GM12878 (cell line): Measurements from ENCODE around the gene POLD4. TPM values are rescaled to one million over a fixed set of nuclear protein-coding genes. Genes with fewer than 3 reads are reported as not detected.

Experiments used
- BACH1 ChIP-seq: fragments of 450-650 bp; IDR thresholded peaks from 2 replicates; pipeline ENCODE4 v1.6.1; 2017; ENCODE audit warnings: mild to moderate bottlenecking, borderline replicate concordance
- CBFB ChIP-seq: IDR thresholded peaks from 2 replicates; pipeline ENCODE4 v1.6.1; 2016; ENCODE audit warnings: antibody characterized with exemption, low read depth
- HCFC1 ChIP-seq: fragments of 150-350 bp; IDR thresholded peaks from 2 replicates; pipeline ENCODE4 v1.6.1; 2014; ENCODE audit warnings: low read length
- HDAC2 ChIP-seq: fragments of 200-600 bp; sonication (generic); IDR thresholded peaks from 2 replicates; pipeline ENCODE4 v1.6.1; 2017
- HDGF ChIP-seq: fragments of 450-650 bp; IDR thresholded peaks from 2 replicates; pipeline ENCODE4 v1.6.1; 2016; ENCODE audit warnings: antibody characterized with exemption
- IKZF2 ChIP-seq, 2 experiments: fragments of 450-650 bp; IDR thresholded peaks; 2 replicates each; pipeline ENCODE4 v1.6.1; 2017; ENCODE audit warnings: mild to moderate bottlenecking in 2 of 2, moderate library complexity in 2 of 2
- KDM1A ChIP-seq: fragments of 200-600 bp; sonication (generic); IDR thresholded peaks from 2 replicates; pipeline ENCODE4 v1.6.1; 2016; ENCODE audit warnings: borderline replicate concordance
- KLF5 ChIP-seq: fragments of 450-650 bp; IDR thresholded peaks from 2 replicates; pipeline ENCODE4 v1.6.1; 2014; ENCODE audit warnings: mild to moderate bottlenecking; ENCODE audit not compliant: partially characterized antibody
- MTA2 ChIP-seq: fragments of 450-650 bp; IDR thresholded peaks from 2 replicates; pipeline ENCODE4 v1.6.1; 2016; ENCODE audit warnings: low read depth, mild to moderate bottlenecking, moderate library complexity
- NBN ChIP-seq: fragments of 450-650 bp; IDR thresholded peaks from 2 replicates; pipeline ENCODE4 v1.6.1; 2016
- NR2C1 ChIP-seq: fragments of 450-650 bp; IDR thresholded peaks from 2 replicates; pipeline ENCODE4 v1.6.1; 2017; ENCODE audit warnings: antibody characterized with exemption, mild to moderate bottlenecking, moderate library complexity
- POU2F2 ChIP-seq: IDR thresholded peaks from 3 replicates; pipeline ENCODE4 v1.6.1; 2011; ENCODE audit warnings: low read depth, mild to moderate bottlenecking, low read length, borderline replicate concordance
- RBBP5 ChIP-seq: fragments of 200-600 bp; sonication (generic); conservative IDR thresholded peaks from 2 replicates; pipeline ENCODE4 v1.6.1; 2016
- RCOR1 ChIP-seq: conservative IDR thresholded peaks from 2 replicates; pipeline ENCODE4 v1.6.1; 2012; ENCODE audit warnings: low read depth, low read length, improper control_type of control experiment
- SIN3A ChIP-seq: IDR thresholded peaks from 2 replicates; pipeline ENCODE4 v1.6.1; 2012; ENCODE audit warnings: low read depth, low read length, improper control_type of control experiment
- SIX5 ChIP-seq: IDR thresholded peaks from 2 replicates; pipeline ENCODE4 v1.6.1; 2011; ENCODE audit warnings: mild to moderate bottlenecking, low read depth, low read length, moderate library complexity; ENCODE audit not compliant: severe bottlenecking
- SPI1 ChIP-seq: IDR thresholded peaks from 2 replicates; pipeline ENCODE4 v1.6.1; 2011; ENCODE audit warnings: low read depth, mild to moderate bottlenecking, low read length, moderate library complexity, borderline replicate concordance; ENCODE audit not compliant: insufficient read depth
- STAT3 ChIP-seq: IDR thresholded peaks from 2 replicates; pipeline ENCODE4 v1.6.1; 2011; ENCODE audit warnings: low read depth, low read length, improper control_type of control experiment
- TAF1 ChIP-seq: IDR thresholded peaks from 2 replicates; pipeline ENCODE4 v1.6.1; 2011; ENCODE audit warnings: mild to moderate bottlenecking, low read depth, low read length, borderline replicate concordance
- TBL1XR1 ChIP-seq: IDR thresholded peaks from 2 replicates; pipeline ENCODE4 v1.6.1; 2012; ENCODE audit warnings: low read depth, low read length, improper control_type of control experiment
- YBX1 ChIP-seq: fragments of 450-650 bp; IDR thresholded peaks from 2 replicates; pipeline ENCODE4 v1.6.1; 2016; ENCODE audit warnings: antibody characterized with exemption
- ZBED1 ChIP-seq: IDR thresholded peaks from 2 replicates; pipeline ENCODE4 v1.6.1; 2016; ENCODE audit warnings: borderline replicate concordance
- polyA plus RNA-seq, 11 experiments: library from polyadenylated mRNA; depleted of rRNA in 4 of 11; unstranded in 6 of 11; stranded (reverse) in 5 of 11; fragments of >200 nt; fragmentation: Nextera tagmentation in 4 of 11; fragmentation: Illumina TruSeq in 1 of 11; extraction: Ambion mirVana in 4 of 11; extraction: Trizol in 1 of 11; gene quantifications; 1 replicate in 1 of 11; 2 replicates in 10 of 11; pipeline versions ENCODE4 v1.2.1 to v1.2.3, GENCODE V29; 2011 to 2016; ENCODE audit warnings: inconsistent platforms in 2 of 11, missing spikeins in 2 of 11, low read depth in 1 of 11
- total RNA-seq, 4 experiments: library from RNA; depleted of rRNA in 3 of 4; stranded (reverse); fragments of >200 nt in 3 of 4; fragmentation: Illumina TruSeq in 1 of 4; extraction: Trizol in 1 of 4; gene quantifications; 2 replicates each; pipeline versions ENCODE4 v1.2.1 to v1.2.3, GENCODE V29; 2013 to 2021
- TF ChIP-seq, protein P1 (sequence below): IDR thresholded peaks from 2 replicates; pipeline ENCODE4 v1.6.1; 2011; ENCODE audit warnings: borderline replicate concordance, low read depth, mild to moderate bottlenecking, moderate library complexity, mixed read lengths, low read length; ENCODE audit not compliant: insufficient read depth; ENCODE audit errors: extremely low read length
- TF ChIP-seq, protein P2 (sequence below): fragments of 450-650 bp; IDR thresholded peaks from 2 replicates; pipeline ENCODE4 v1.6.1; 2017; ENCODE audit warnings: mild to moderate bottlenecking, low read depth, inconsistent platforms; ENCODE audit not compliant: poor library complexity, severe bottlenecking
- TF ChIP-seq, protein P3 (sequence below): fragments of 150-350 bp; IDR thresholded peaks from 2 replicates; pipeline ENCODE4 v1.6.1; 2016; ENCODE audit warnings: low read depth, low read length

The POLD4 gene
- total and polyA plus RNA-seq, 10 of the 15 experiments (the other 5 are each of a cell fraction or from before 2014, with no cell fraction given): 8.1 to 176 (median 88.1) TPM

DNA sequence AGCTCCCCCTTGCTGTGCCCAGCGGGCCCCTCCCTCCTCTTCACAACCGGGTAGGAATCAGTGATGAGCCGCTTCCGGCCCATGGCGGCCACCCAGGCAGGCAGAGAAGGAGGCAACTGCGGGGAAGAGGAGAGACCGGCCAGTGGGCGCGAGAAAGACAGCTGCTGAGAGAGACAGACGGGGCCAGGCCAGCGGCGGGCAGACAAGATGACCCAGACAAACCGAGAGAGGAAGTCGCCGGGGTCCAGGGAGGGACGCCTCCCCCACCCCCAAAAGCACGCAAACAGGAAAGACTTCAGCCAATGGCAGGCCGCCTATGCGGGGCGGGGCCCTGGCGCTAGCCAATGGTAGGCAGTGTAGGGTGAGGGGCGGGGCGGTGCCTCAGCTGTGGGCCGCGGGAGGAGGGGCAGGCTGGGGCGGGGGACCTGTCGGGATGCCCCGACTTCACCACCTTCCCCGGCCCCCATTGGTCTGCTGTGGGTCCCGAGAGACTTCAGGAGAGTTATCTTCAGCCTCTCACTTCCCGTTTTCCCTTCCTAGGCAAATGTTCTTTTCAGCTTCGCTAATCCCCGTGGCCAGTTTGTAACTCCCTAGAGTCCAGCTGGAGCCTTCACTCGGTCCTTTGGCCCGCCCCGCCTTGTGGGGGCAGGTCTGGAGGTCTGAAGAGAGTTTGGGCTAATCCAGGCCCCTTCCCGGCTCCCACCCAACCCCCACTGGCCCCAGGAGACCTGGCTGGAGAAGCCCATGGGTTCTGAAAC, at the start of gene POLD4 (continued):
- peak; percentile 63; the same call in 2 of the 3 replicates for TF ChIP-seq POU2F2
- TF ChIP-seq HDAC2: no peak
- peak; percentile 48 for TF ChIP-seq KLF5
- TF ChIP-seq STAT3: 0 out of 2 replicates have a peak, but pooled peaks have one; percentile 61
- TF ChIP-seq SIX5: no peak
- peak; percentile 87 for TF ChIP-seq TAF1
- TF ChIP-seq NR2C1: 0 out of 2 replicates have a peak, but pooled peaks have one; percentile 4
- peak; percentile 9; the same call in 1 of the 2 replicates for TF ChIP-seq HCFC1
- TF ChIP-seq YBX1: peak; percentile 88
- peak; percentile 34; the same call in 1 of the 2 replicates for TF ChIP-seq ZBED1
- TF ChIP-seq CBFB: peak; percentile 80
- TF ChIP-seq, protein P1, sequence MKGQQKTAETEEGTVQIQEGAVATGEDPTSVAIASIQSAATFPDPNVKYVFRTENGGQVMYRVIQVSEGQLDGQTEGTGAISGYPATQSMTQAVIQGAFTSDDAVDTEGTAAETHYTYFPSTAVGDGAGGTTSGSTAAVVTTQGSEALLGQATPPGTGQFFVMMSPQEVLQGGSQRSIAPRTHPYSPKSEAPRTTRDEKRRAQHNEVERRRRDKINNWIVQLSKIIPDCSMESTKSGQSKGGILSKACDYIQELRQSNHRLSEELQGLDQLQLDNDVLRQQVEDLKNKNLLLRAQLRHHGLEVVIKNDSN: no peak
- TF ChIP-seq SPI1: peak; percentile 96
- TF ChIP-seq SIN3A: no peak; the same call in 1 of the 2 replicates
- TF ChIP-seq, protein P2, sequence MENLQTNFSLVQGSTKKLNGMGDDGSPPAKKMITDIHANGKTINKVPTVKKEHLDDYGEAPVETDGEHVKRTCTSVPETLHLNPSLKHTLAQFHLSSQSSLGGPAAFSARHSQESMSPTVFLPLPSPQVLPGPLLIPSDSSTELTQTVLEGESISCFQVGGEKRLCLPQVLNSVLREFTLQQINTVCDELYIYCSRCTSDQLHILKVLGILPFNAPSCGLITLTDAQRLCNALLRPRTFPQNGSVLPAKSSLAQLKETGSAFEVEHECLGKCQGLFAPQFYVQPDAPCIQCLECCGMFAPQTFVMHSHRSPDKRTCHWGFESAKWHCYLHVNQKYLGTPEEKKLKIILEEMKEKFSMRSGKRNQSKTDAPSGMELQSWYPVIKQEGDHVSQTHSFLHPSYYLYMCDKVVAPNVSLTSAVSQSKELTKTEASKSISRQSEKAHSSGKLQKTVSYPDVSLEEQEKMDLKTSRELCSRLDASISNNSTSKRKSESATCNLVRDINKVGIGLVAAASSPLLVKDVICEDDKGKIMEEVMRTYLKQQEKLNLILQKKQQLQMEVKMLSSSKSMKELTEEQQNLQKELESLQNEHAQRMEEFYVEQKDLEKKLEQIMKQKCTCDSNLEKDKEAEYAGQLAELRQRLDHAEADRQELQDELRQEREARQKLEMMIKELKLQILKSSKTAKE: peak; percentile 91
- TF ChIP-seq NBN: peak; percentile 75; the same call in 1 of the 2 replicates
- no peak for TF ChIP-seq RCOR1
- TF ChIP-seq, protein P3, sequence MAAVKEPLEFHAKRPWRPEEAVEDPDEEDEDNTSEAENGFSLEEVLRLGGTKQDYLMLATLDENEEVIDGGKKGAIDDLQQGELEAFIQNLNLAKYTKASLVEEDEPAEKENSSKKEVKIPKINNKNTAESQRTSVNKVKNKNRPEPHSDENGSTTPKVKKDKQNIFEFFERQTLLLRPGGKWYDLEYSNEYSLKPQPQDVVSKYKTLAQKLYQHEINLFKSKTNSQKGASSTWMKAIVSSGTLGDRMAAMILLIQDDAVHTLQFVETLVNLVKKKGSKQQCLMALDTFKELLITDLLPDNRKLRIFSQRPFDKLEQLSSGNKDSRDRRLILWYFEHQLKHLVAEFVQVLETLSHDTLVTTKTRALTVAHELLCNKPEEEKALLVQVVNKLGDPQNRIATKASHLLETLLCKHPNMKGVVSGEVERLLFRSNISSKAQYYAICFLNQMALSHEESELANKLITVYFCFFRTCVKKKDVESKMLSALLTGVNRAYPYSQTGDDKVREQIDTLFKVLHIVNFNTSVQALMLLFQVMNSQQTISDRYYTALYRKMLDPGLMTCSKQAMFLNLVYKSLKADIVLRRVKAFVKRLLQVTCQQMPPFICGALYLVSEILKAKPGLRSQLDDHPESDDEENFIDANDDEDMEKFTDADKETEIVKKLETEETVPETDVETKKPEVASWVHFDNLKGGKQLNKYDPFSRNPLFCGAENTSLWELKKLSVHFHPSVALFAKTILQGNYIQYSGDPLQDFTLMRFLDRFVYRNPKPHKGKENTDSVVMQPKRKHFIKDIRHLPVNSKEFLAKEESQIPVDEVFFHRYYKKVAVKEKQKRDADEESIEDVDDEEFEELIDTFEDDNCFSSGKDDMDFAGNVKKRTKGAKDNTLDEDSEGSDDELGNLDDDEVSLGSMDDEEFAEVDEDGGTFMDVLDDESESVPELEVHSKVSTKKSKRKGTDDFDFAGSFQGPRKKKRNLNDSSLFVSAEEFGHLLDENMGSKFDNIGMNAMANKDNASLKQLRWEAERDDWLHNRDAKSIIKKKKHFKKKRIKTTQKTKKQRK: no peak
- TF ChIP-seq MTA2: 0 out of 2 replicates have a peak, but pooled peaks have one; percentile 9
- 0 out of 2 replicates have a peak, but pooled peaks have one; percentile 19 for TF ChIP-seq HDGF
- no peak for TF ChIP-seq KDM1A
- TF ChIP-seq TBL1XR1: peak; percentile 77; the same call in 1 of the 2 replicates
- peak; percentile 94 to 97 for TF ChIP-seq IKZF2 (IDR thresholded peaks at IDR 0.05)
- TF ChIP-seq RBBP5: no peak
- no peak; the same call in 1 of the 2 replicates for TF ChIP-seq BACH1
